Measurements from ENCODE around the gene FMN1.

- TF ChIP-seq, protein P1, sequence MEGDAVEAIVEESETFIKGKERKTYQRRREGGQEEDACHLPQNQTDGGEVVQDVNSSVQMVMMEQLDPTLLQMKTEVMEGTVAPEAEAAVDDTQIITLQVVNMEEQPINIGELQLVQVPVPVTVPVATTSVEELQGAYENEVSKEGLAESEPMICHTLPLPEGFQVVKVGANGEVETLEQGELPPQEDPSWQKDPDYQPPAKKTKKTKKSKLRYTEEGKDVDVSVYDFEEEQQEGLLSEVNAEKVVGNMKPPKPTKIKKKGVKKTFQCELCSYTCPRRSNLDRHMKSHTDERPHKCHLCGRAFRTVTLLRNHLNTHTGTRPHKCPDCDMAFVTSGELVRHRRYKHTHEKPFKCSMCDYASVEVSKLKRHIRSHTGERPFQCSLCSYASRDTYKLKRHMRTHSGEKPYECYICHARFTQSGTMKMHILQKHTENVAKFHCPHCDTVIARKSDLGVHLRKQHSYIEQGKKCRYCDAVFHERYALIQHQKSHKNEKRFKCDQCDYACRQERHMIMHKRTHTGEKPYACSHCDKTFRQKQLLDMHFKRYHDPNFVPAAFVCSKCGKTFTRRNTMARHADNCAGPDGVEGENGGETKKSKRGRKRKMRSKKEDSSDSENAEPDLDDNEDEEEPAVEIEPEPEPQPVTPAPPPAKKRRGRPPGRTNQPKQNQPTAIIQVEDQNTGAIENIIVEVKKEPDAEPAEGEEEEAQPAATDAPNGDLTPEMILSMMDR (IDR thresholded peaks at IDR 0.05) = no peak
- TF ChIP-seq POLR2AphosphoS5 (IDR thresholded peaks at IDR 0.05) = no peak
Measured at GRCh38 chr15:33027306-33028035, 167.0 kb downstream of the FMN1 start.

All from upper lobe of left lung (tissue), 4 donors.